H9 (cell line): ENCODE measurements around the gene HRAS. TPM values are rescaled to one million over a fixed set of nuclear protein-coding genes. Genes with fewer than 3 reads are reported as not detected.
A peak's percentile ranks its signal among the peaks of the same experiment; 100 is the strongest.

Experiments
- DNase-seq: peaks from one replicate; pipeline ENCODE4 v3.0.0-alpha.2; 2017
- H2AFZ ChIP-seq: one replicate; pipeline ENCODE4 v1.6.1; 2013; ENCODE audit warnings: mild to moderate bottlenecking, low read length, control low read depth, moderate library complexity
- H2AK5ac ChIP-seq: 2 replicates; pipeline ENCODE4 v1.6.1; 2013; ENCODE audit warnings: low read length, control low read depth, mixed read lengths; ENCODE audit not compliant: insufficient read length
- H2BK120ac ChIP-seq: one replicate; pipeline ENCODE4 v1.6.1; 2013; ENCODE audit warnings: low read depth, mild to moderate bottlenecking, low read length, control low read depth, inconsistent platforms; ENCODE audit not compliant: poor library complexity, severe bottlenecking
- H2BK12ac ChIP-seq: 2 replicates; pipeline ENCODE4 v1.6.1; 2013; ENCODE audit warnings: low read length, control low read depth, mixed read lengths, low read depth; ENCODE audit not compliant: insufficient read length
- H2BK15ac ChIP-seq: 2 replicates; pipeline ENCODE4 v1.6.1; 2013; ENCODE audit warnings: low read depth, low read length, control low read depth
- H2BK20ac ChIP-seq: one replicate; pipeline ENCODE4 v1.6.1; 2013; ENCODE audit warnings: low read depth, mild to moderate bottlenecking, low read length, control low read depth, inconsistent platforms; ENCODE audit not compliant: poor library complexity, severe bottlenecking
- H2BK5ac ChIP-seq: 2 replicates; pipeline ENCODE4 v1.6.1; 2013; ENCODE audit warnings: low read length, control low read depth, mixed read lengths; ENCODE audit not compliant: insufficient read length
- H3K14ac ChIP-seq: 2 replicates; pipeline ENCODE4 v1.6.1; 2013; ENCODE audit warnings: low read length, control low read depth; ENCODE audit not compliant: insufficient read depth
- H3K18ac ChIP-seq: 2 replicates; pipeline ENCODE4 v1.6.1; 2013; ENCODE audit warnings: low read depth, mild to moderate bottlenecking, mixed read lengths, low read length, control low read depth; ENCODE audit not compliant: insufficient read length
- H3K23ac ChIP-seq: 2 replicates; pipeline ENCODE4 v1.6.1; 2013; ENCODE audit warnings: low read length, control low read depth, mixed read lengths, low read depth; ENCODE audit not compliant: insufficient read length
- H3K23me2 ChIP-seq: 2 replicates; pipeline ENCODE4 v1.6.1; 2013; ENCODE audit warnings: low read depth, mild to moderate bottlenecking, mixed read lengths, low read length, control low read depth; ENCODE audit not compliant: insufficient read length, poor library complexity, severe bottlenecking
- H3K27ac ChIP-seq: 2 replicates; pipeline ENCODE4 v1.5.1; 2013; ENCODE audit warnings: low read length, control low read depth, mixed read lengths, low read depth; ENCODE audit not compliant: insufficient read length
- H3K27me3 ChIP-seq: 2 replicates; pipeline ENCODE4 v1.6.1; 2013; ENCODE audit warnings: low read length, control low read depth, inconsistent platforms; ENCODE audit not compliant: insufficient read depth
- H3K4ac ChIP-seq: 2 replicates; pipeline ENCODE4 v1.6.1; 2013; ENCODE audit warnings: low read depth, mild to moderate bottlenecking, control low read depth, inconsistent platforms, low read length, moderate library complexity
- H3K4me1 ChIP-seq: 2 replicates; pipeline ENCODE4 v1.6.1; 2013; ENCODE audit warnings: low read length, control low read depth, inconsistent platforms; ENCODE audit not compliant: insufficient read depth
- H3K4me2 ChIP-seq: 2 replicates; pipeline ENCODE4 v1.6.1; 2013; ENCODE audit warnings: low read length, control low read depth, mixed read lengths; ENCODE audit not compliant: insufficient read length, insufficient read depth
- H3K56ac ChIP-seq: 2 replicates; pipeline ENCODE4 v1.6.1; 2013; ENCODE audit warnings: low read depth, mild to moderate bottlenecking, mixed read lengths, low read length, control low read depth; ENCODE audit not compliant: insufficient read length
- H3K79me1 ChIP-seq: 2 replicates; pipeline ENCODE4 v1.6.1; 2013; ENCODE audit warnings: low read depth, mild to moderate bottlenecking, moderate library complexity, low read length, control low read depth, inconsistent platforms; ENCODE audit not compliant: insufficient read depth, poor library complexity, severe bottlenecking
- H3K79me2 ChIP-seq: 2 replicates; pipeline ENCODE4 v1.6.1; 2013; ENCODE audit warnings: low read length, control low read depth, inconsistent platforms; ENCODE audit not compliant: insufficient read depth
- H3K9ac ChIP-seq: 2 replicates; pipeline ENCODE4 v1.6.1; 2013; ENCODE audit warnings: low read length, control low read depth, mixed read lengths; ENCODE audit not compliant: insufficient read length; ENCODE audit errors: extremely low read depth
- H3K9me3 ChIP-seq: one replicate; pipeline ENCODE4 v1.6.1; 2013; ENCODE audit warnings: low read depth, low read length, inconsistent platforms; ENCODE audit not compliant: control insufficient read depth
- H3T11ph ChIP-seq: one replicate; pipeline ENCODE4 v1.6.1; 2013; ENCODE audit warnings: mild to moderate bottlenecking, low read length, control low read depth, inconsistent platforms
- H4K20me1 ChIP-seq: one replicate; pipeline ENCODE4 v1.6.1; 2013; ENCODE audit not compliant: control insufficient read depth, insufficient read length, insufficient read depth
- H4K5ac ChIP-seq: 2 replicates; pipeline ENCODE4 v1.6.1; 2013; ENCODE audit warnings: low read depth, mild to moderate bottlenecking, mixed read lengths, low read length, control low read depth; ENCODE audit not compliant: insufficient read length
- H4K8ac ChIP-seq: replicated peaks from 2 replicates; pipeline ENCODE4 v1.6.1; 2013; ENCODE audit warnings: low read length, control low read depth, mixed read lengths, low read depth; ENCODE audit not compliant: insufficient read length
- H4K91ac ChIP-seq: 2 replicates; pipeline ENCODE4 v1.6.1; 2013; ENCODE audit warnings: low read depth, mild to moderate bottlenecking, moderate library complexity, mixed read lengths, low read length, control low read depth; ENCODE audit not compliant: insufficient read length
- H3K27ac Mint-ChIP-seq, 3 experiments: 2 replicates in 2 of 3; 3 replicates in 1 of 3; pipeline ENCODE4 v1.8.0; 2020 to 2021; ENCODE audit warnings: mixed read lengths in 3 of 3, mild to moderate bottlenecking in 1 of 3, moderate library complexity in 1 of 3
- H3K27me3 Mint-ChIP-seq: 2 replicates; pipeline ENCODE4 v1.8.0; 2021; ENCODE audit warnings: low read depth, mild to moderate bottlenecking, moderate library complexity, mixed read lengths
- H3K36me3 Mint-ChIP-seq, 3 experiments: 2 replicates in 2 of 3; 3 replicates in 1 of 3; pipeline ENCODE4 v1.8.0; 2020 to 2021; ENCODE audit warnings: low read depth in 3 of 3, mixed read lengths in 3 of 3; ENCODE audit not compliant: insufficient read depth in 1 of 3
- H3K4me1 Mint-ChIP-seq, 2 experiments: 2 replicates each; pipeline ENCODE4 v1.8.0; 2020; ENCODE audit warnings: mixed read lengths in 2 of 2
- H3K4me3 Mint-ChIP-seq, 2 experiments: 2 replicates in 1 of 2; 3 replicates in 1 of 2; pipeline ENCODE4 v1.8.0; 2020 to 2021; ENCODE audit warnings: mild to moderate bottlenecking in 2 of 2, mixed read lengths in 2 of 2, moderate library complexity in 1 of 2
- H3K9me3 Mint-ChIP-seq, 2 experiments: 2 replicates in 1 of 2; 3 replicates in 1 of 2; pipeline ENCODE4 v1.8.0; 2020; ENCODE audit warnings: mild to moderate bottlenecking in 2 of 2, mixed read lengths in 2 of 2, moderate library complexity in 1 of 2
- WGBS: extraction: QIAGEN DNeasy Blood & Tissue Kit; methylation state at CpG from one replicate; pipeline ENCODE4 v1.1.7; 2013; ENCODE audit warnings: missing lambda C conversion rate, low lambda C conversion rate, mixed read lengths; ENCODE audit not compliant: insufficient read length; ENCODE audit errors: extremely low coverage; 5-methylcytosine and 5-hydroxymethylcytosine counted together
- total RNA-seq: library from RNA; stranded (reverse); gene quantifications from 2 replicates; pipeline ENCODE4 v1.2.1, GENCODE V29; 2021
- TF ChIP-seq, protein P1 (sequence below): fragments of 200-600 bp; sonication (generic); conservative IDR thresholded peaks from 3 replicates; pipeline ENCODE4 v1.8.0; 2021; ENCODE audit warnings: antibody characterized with exemption, mild to moderate bottlenecking

HRAS gene
- total RNA-seq, 1 experiment from 2014 or later, result 61.8 TPM

DNA sequence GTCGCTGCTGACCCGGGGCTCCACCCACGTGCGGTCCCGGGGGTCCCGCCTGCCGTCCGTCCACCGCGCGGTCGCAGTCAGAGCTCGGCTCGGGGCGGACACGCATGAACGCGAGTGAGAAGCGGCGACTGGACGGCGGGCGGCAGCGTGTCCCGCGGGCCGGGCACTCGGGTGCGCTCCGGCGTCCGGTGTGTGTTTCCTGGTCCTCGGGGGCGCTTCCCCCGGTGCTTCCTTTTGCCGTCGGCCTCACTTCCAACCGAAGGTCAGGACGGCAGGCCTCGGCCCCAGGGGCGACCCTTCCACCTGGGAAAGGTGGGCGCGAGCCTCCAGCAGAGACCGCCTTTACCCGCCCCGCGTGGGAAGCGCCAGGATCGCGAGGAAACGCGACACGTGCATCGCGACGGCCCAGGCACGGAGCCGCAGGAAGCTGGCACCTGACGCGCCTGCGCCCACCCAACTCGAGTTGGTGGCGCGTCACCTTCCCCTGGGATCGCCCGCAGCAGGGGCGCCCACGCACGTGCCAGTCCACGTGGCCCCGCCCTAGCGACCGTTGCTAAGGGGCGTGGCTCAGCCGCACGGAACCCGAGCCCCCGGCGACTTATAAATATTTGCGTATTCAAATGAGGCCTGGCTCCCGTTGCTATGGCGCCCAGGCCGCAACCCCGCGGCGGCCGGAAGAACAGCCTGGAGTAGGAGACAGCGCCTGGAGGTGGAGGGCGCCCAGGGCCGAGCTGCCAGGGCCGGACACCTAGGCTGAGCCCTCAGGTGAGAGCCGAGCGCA lies 1.7 kb upstream of the HRAS start, which contains the start of gene LRRC56:
LRRC56 (plus strand) TSS at position 687 of the 781 bp plus-strand sequence. CDS start 3,158 bp downstream, outside the sequence.
- H3K23me2 ChIP-seq, result peaks cover 19% of the 10 kb centered on the region
- no peak within 1 kb of the TSS for H2BK15ac ChIP-seq
- WGBS, result no CpG with 5 or more reads among the region's 93 CpGs
- no peak within 1 kb of the TSS for H4K91ac ChIP-seq
- H3T11ph ChIP-seq, result no peak within 1 kb of the TSS
- no peaks in the 10 kb centered on the region for H3K27me3 ChIP-seq
- Mint-ChIP-seq H3K4me3 (peak within 1 kb of the TSS; percentile 76 to 94), H3K4me1 (peaks cover 6 to 11% of the 10 kb centered on the region in 2 experiments; a peak in 2 of 4 replicates), H3K27me3 (peaks cover 16% of the 10 kb centered on the region), H3K9me3 (peaks cover 0 to 2% of the 10 kb centered on the region in 2 experiments; a peak in 1 of 5 replicates), H3K27ac (no peak within 1 kb of the TSS), H3K36me3 (peaks cover 2 to 13% (median 5%) of the 10 kb centered on the region in 3 experiments; a peak in 5 of 7 replicates)
- H3K56ac ChIP-seq, result no peak within 1 kb of the TSS
- H2AFZ ChIP-seq, result no peak within 1 kb of the TSS
- DNase-seq, result peak; percentile 89
- H3K79me2 ChIP-seq, result no peaks in the 10 kb centered on the region
- no peak within 1 kb of the TSS for H3K4ac ChIP-seq
- H2BK20ac ChIP-seq, result no peak within 1 kb of the TSS
- no peak within 1 kb of the TSS for H4K8ac ChIP-seq
- H3K27ac ChIP-seq, result no peak within 1 kb of the TSS
- TF ChIP-seq, protein P1, sequence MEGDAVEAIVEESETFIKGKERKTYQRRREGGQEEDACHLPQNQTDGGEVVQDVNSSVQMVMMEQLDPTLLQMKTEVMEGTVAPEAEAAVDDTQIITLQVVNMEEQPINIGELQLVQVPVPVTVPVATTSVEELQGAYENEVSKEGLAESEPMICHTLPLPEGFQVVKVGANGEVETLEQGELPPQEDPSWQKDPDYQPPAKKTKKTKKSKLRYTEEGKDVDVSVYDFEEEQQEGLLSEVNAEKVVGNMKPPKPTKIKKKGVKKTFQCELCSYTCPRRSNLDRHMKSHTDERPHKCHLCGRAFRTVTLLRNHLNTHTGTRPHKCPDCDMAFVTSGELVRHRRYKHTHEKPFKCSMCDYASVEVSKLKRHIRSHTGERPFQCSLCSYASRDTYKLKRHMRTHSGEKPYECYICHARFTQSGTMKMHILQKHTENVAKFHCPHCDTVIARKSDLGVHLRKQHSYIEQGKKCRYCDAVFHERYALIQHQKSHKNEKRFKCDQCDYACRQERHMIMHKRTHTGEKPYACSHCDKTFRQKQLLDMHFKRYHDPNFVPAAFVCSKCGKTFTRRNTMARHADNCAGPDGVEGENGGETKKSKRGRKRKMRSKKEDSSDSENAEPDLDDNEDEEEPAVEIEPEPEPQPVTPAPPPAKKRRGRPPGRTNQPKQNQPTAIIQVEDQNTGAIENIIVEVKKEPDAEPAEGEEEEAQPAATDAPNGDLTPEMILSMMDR, result no peak
- H3K4me2 ChIP-seq, result peak within 1 kb of the TSS; percentile 41
- H4K20me1 ChIP-seq, result no peaks in the 10 kb centered on the region
- no peak within 1 kb of the TSS for H4K5ac ChIP-seq
- no peak within 1 kb of the TSS for H2BK5ac ChIP-seq
- H2BK12ac ChIP-seq, result no peak within 1 kb of the TSS
- no peak within 1 kb of the TSS for H2BK120ac ChIP-seq
- peak within 1 kb of the TSS; percentile 89 for H3K14ac ChIP-seq
- H3K4me1 ChIP-seq, result no peaks in the 10 kb centered on the region
- H2AK5ac ChIP-seq, result no peak within 1 kb of the TSS
- H3K9me3 ChIP-seq, result no peaks in the 10 kb centered on the region
- no peaks in the 10 kb centered on the region for H3K79me1 ChIP-seq
- peak within 1 kb of the TSS; percentile 55 for H3K18ac ChIP-seq
- H3K23ac ChIP-seq, result no peak within 1 kb of the TSS
- no peak within 1 kb of the TSS for H3K9ac ChIP-seq
